Smooth muscle cell (in vitro differentiated cells): ENCODE data around the gene PARD6G. TPM values are rescaled to one million over a fixed set of nuclear protein-coding genes. Genes with fewer than 3 reads are reported as not detected.
"Not testable (repeated sequence)": the region's sequence is repeated elsewhere in the genome, so short reads cannot be mapped to it uniquely, and the experiment has no call there.

Source experiments
- DNase-seq: peaks from one replicate; lab custom pipeline; 2025; ENCODE audit not compliant: unreplicated experiment; lab: John Stamatoyannopoulos, UW
- H2AFZ ChIP-seq: fragments of 200-600 bp; sonication (generic); 2 replicates; pipeline ENCODE4 v1.6.0; 2016; ENCODE audit warnings: antibody characterized with exemption, low read depth, mild to moderate bottlenecking
- H3F3A ChIP-seq: fragments of 200-600 bp; sonication (generic); 2 replicates; pipeline ENCODE4 v1.6.0; 2017; ENCODE audit warnings: antibody characterized with exemption, low read depth
- H3K27ac ChIP-seq: fragments of 200-600 bp; sonication (generic); 2 replicates; pipeline ENCODE4 v1.5.1; 2016; ENCODE audit warnings: low read depth, mild to moderate bottlenecking
- H3K27me3 ChIP-seq: fragments of 200-600 bp; sonication (generic); 2 replicates; pipeline ENCODE4 v1.6.1; 2016; ENCODE audit warnings: low read depth, mild to moderate bottlenecking
- H3K36me3 ChIP-seq: fragments of 200-600 bp; sonication (generic); 2 replicates; pipeline ENCODE4 v1.5.1; 2016; ENCODE audit warnings: low read depth
- H3K4me1 ChIP-seq: fragments of 200-600 bp; sonication (generic); 2 replicates; pipeline ENCODE4 v1.5.1; 2016; ENCODE audit warnings: low read depth
- H3K4me2 ChIP-seq: fragments of 200-600 bp; sonication (generic); 2 replicates; pipeline ENCODE4 v1.6.0; 2016; ENCODE audit warnings: mild to moderate bottlenecking
- H3K4me3 ChIP-seq: fragments of 200-600 bp; sonication (generic); 2 replicates; pipeline ENCODE4 v1.5.1; 2016; ENCODE audit warnings: mild to moderate bottlenecking
- H3K79me2 ChIP-seq: fragments of 200-600 bp; sonication (generic); 2 replicates; pipeline ENCODE4 v1.6.0; 2016; ENCODE audit warnings: low read depth, mild to moderate bottlenecking
- H3K9ac ChIP-seq: fragments of 200-600 bp; sonication (generic); 2 replicates; pipeline ENCODE4 v1.6.0; 2016; ENCODE audit warnings: low read depth
- H3K9me3 ChIP-seq: fragments of 200-600 bp; sonication (generic); replicated peaks from 2 replicates; pipeline ENCODE4 v1.5.1; 2016; ENCODE audit warnings: low read depth
- H4K20me1 ChIP-seq: fragments of 200-600 bp; sonication (generic); 2 replicates; pipeline ENCODE4 v1.6.0; 2016; ENCODE audit warnings: low read depth
- WGBS: methylation state at CpG from one replicate; pipeline ENCODE4 v1.1.7; 2016; ENCODE audit warnings: low lambda C conversion rate; 5-methylcytosine and 5-hydroxymethylcytosine counted together
- polyA plus RNA-seq: library from polyadenylated mRNA; unstranded; fragments of >200 nt; fragmentation: Nextera tagmentation; extraction: Ambion mirVana; gene quantifications from 2 replicates; pipeline ENCODE4 v1.2.1, GENCODE V29; 2016
- total RNA-seq: library from RNA; depleted of rRNA; stranded (reverse); fragments of >200 nt; gene quantifications from 2 replicates; pipeline ENCODE4 v1.2.3, GENCODE V29; 2014
- TF ChIP-seq, protein P1 (sequence below): fragments of 200-600 bp; sonication (generic); IDR thresholded peaks from 2 replicates; pipeline ENCODE4 v1.5.1; 2017; ENCODE audit warnings: borderline replicate concordance, mild to moderate bottlenecking, antibody characterized with exemption; ENCODE audit not compliant: insufficient read depth, poor library complexity, severe bottlenecking

Gene PARD6G
- total and polyA plus RNA-seq, 2 experiments from 2014 or later, result 19.8 to 19.9 TPM

DNA sequence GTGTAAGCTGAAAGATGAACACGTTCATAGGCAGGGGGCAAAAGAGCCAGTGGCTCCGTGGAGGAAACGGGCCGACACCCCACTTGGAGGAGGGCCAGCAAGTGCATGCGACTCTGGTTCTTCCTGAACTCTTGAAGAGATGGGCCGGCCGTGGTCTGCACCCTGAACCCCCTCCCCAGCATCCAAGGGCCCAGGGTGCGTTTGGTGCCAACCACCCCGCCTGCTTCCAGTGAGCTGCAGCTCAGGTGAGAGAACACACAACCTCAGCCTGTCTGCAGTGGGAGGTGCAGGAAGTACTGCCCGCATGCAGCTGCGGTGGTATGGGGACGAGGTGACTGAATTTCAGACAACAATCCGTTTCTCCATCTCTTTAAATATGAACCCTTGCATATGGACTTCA, 79.4 kb downstream of the PARD6G start:
- peaks cover 9% of the 10 kb centered on the region for H4K20me1 ChIP-seq
- no peak overlapping the region for H3K27ac ChIP-seq
- no peak overlapping the region for H3K4me3 ChIP-seq
- no peak overlapping the region for H3K9ac ChIP-seq
- H2AFZ ChIP-seq, result no peak overlapping the region
- H3K27me3 ChIP-seq, result no peaks in the 10 kb centered on the region
- no peaks in the 10 kb centered on the region for H3K79me2 ChIP-seq
- H3K9me3 ChIP-seq, result no peaks in the 10 kb centered on the region
- TF ChIP-seq, protein P1, sequence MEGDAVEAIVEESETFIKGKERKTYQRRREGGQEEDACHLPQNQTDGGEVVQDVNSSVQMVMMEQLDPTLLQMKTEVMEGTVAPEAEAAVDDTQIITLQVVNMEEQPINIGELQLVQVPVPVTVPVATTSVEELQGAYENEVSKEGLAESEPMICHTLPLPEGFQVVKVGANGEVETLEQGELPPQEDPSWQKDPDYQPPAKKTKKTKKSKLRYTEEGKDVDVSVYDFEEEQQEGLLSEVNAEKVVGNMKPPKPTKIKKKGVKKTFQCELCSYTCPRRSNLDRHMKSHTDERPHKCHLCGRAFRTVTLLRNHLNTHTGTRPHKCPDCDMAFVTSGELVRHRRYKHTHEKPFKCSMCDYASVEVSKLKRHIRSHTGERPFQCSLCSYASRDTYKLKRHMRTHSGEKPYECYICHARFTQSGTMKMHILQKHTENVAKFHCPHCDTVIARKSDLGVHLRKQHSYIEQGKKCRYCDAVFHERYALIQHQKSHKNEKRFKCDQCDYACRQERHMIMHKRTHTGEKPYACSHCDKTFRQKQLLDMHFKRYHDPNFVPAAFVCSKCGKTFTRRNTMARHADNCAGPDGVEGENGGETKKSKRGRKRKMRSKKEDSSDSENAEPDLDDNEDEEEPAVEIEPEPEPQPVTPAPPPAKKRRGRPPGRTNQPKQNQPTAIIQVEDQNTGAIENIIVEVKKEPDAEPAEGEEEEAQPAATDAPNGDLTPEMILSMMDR, result no peak
- no peak overlapping the region for H3K4me2 ChIP-seq
- no peaks in the 10 kb centered on the region for H3K4me1 ChIP-seq
- 96% methylated on average over 13 of the region's 13 CpGs for WGBS
- H3F3A ChIP-seq, result peaks cover 4% of the 10 kb centered on the region
- DNase-seq, result no peak
- no peaks in the 10 kb centered on the region for H3K36me3 ChIP-seq

DNA sequence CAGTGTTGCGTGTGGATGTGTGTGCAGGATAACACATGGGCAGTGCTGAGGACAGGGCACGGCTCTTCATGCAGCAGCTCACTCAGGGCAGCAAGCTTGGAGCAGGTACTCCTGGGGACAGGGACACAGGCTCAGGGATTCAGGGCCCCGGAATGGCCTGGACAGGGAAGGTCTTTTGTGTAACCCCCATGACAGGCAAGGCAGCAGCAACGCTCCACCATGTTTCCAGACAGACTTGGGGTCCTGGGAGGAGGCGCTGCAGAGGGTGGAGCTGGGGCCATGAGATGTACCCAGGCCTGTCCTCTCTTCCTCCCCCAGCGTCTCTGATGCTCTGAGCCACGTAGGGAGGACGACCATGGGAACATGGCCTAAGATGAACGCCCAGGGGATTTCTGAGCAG, 80.0 kb downstream of the PARD6G start:
- Histone ChIP-seq H3K9me3 (no peaks in the 10 kb centered on the region), H3K27ac (no peak overlapping the region), H3K4me1 (no peaks in the 10 kb centered on the region), H2AFZ (no peak overlapping the region), H3K4me2 (no peak overlapping the region), H3K36me3 (no peaks in the 10 kb centered on the region), H4K20me1 (peaks cover 8% of the 10 kb centered on the region), H3K79me2 (no peaks in the 10 kb centered on the region), H3K9ac (no peak overlapping the region), H3K4me3 (no peak overlapping the region), H3F3A (peaks cover 4% of the 10 kb centered on the region), H3K27me3 (no peaks in the 10 kb centered on the region)
- DNase-seq, result no peak
- 94% methylated on average over 9 of the region's 9 CpGs for WGBS
- TF ChIP-seq, protein P1, result no peak

DNA sequence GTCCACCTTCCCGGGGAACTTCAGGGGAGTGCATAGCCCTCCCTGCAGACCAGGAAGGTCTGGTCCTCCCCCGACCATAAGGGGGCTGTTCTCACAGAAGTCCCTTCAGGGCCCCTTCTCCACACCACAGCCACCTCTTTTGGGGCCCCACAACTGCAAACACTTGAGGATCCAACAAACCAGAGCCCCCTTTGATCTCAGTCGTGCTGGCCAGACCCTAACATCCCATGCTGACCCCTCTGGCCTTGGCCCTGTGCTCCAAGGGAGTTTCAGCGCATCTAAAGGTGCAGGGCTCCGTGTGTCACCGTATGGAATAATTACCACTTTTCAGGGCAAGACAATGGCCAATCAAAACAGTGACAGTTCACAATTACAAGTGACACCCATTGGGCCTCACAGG, 80.6 kb downstream of the PARD6G start:
- no peaks in the 10 kb centered on the region for H3K79me2 ChIP-seq
- H3F3A ChIP-seq, result peaks cover under 1% of the 10 kb centered on the region
- 93% methylated on average over 6 of the region's 6 CpGs for WGBS
- no peaks in the 10 kb centered on the region for H3K4me1 ChIP-seq
- H3K36me3 ChIP-seq, result no peaks in the 10 kb centered on the region
- no peaks in the 10 kb centered on the region for H3K27me3 ChIP-seq
- no peak overlapping the region for H3K9ac ChIP-seq
- no peak overlapping the region for H3K4me2 ChIP-seq
- TF ChIP-seq, protein P1, result no peak
- DNase-seq, result no peak
- no peak overlapping the region for H2AFZ ChIP-seq
- peaks cover 10% of the 10 kb centered on the region for H4K20me1 ChIP-seq
- no peaks in the 10 kb centered on the region for H3K9me3 ChIP-seq
- H3K4me3 ChIP-seq, result no peak overlapping the region
- no peak overlapping the region for H3K27ac ChIP-seq

DNA sequence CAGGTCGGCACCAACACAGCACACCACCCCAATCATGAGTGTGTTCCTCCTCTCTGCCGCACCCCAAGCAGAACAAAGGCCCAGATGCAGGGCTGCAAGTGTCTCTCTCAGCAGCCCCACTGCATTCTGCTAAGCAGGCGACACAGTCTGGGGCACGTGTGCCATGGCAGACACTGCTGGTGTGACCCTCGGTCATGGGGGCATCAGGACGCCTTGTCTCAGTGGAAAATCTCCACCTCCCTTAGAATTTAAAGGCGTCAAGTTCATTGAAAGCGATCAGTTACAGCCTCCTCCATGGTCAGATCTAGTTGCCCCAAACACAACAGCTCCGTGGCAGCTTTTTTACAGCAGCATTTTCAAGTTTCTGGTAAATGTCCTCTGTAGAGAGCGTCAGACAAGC, 81.1 kb downstream of the PARD6G start:
- 93% methylated on average over 10 of the region's 10 CpGs for WGBS
- Histone ChIP-seq H3K4me2 (no peak overlapping the region), H3K4me3 (no peak overlapping the region), H3K4me1 (no peaks in the 10 kb centered on the region), H3K36me3 (no peaks in the 10 kb centered on the region), H3F3A (no peaks in the 10 kb centered on the region), H2AFZ (no peak overlapping the region), H3K27me3 (no peaks in the 10 kb centered on the region), H3K27ac (no peak overlapping the region), H4K20me1 (peaks cover 12% of the 10 kb centered on the region), H3K79me2 (no peaks in the 10 kb centered on the region), H3K9me3 (no peaks in the 10 kb centered on the region), H3K9ac (no peak overlapping the region)
- DNase-seq, result no peak
- TF ChIP-seq, protein P1, result no peak

DNA sequence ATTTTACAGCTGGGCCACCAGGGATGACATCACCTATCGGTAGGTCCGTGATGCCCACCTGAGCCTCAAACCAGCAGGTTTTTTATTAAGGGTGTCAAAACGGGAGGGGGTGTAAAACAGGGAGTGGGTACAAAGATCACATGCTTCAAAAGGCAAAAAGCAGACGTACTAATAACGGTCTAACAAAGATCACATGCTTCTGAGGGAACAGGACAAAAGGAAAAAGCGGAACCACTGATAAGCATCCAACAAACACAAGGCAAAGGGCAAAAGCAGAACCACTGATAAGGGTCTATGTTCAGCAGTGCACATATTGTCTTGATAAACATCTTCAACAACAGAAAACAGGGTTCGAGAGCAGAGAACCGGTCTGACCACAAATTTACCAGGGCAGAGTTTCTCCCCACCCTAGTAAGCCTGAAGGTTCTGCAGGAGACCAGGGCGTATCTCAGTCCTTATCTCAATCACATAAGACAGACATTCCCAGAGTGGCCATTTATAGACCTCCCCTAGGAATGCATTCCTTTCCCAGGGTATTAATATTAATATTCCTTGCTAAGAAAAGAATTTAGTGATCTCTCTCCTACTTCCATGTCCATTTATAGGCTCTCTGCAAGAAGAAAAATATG, 82.5 kb downstream of the PARD6G start:
- not testable (repeated sequence) for H3K27ac ChIP-seq, DNase-seq, H3K4me2 ChIP-seq

More for the DNA sequence above, 82.5 kb downstream of the PARD6G start:
- not testable (repeated sequence) for H2AFZ ChIP-seq, H3K4me1 ChIP-seq, H3K27me3 ChIP-seq, H3K36me3 ChIP-seq, H3K4me3 ChIP-seq, H3F3A ChIP-seq, H3K79me2 ChIP-seq, H3K9me3 ChIP-seq, H3K9ac ChIP-seq
- 97% methylated on average over 9 of the region's 9 CpGs for WGBS
- H4K20me1 ChIP-seq, result peaks cover 12% of the 10 kb centered on the region
